Astrocyte (in vitro differentiated cells and primary cell): ENCODE results near the gene PPP2R5D.

Experiments used
- CTCF ChIP-seq: IDR thresholded peaks from 2 replicates; pipeline ENCODE4 v1.5.1; 2011; ENCODE audit warnings: low read depth, mild to moderate bottlenecking, inconsistent platforms, low read length, moderate library complexity; ENCODE audit not compliant: insufficient read depth
- EZH2 ChIP-seq: IDR thresholded peaks from 2 replicates; pipeline ENCODE4 v1.6.1; 2012; ENCODE audit warnings: mild to moderate bottlenecking, low read length, inconsistent platforms; ENCODE audit not compliant: insufficient read depth

DNA sequence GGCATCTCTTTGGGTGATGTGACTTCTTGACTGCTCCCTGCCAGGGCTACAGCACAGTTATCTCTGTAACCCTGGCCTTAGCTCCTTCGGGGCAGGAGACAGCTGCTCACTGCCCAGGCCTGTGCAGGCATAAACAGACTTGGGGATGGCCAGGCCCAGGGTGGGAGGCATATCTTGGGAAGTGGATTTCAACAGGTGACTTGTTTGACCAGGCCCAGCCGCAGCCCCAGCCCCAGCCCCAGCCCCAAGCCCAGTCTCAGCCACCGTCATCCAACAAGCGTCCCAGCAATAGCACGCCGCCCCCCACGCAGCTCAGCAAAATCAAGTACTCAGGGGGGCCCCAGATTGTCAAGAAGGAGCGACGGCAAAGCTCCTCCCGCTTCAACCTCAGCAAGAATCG is 21.9 kb downstream of the PPP2R5D start:
- no peak for TF ChIP-seq CTCF
- TF ChIP-seq EZH2 = no peak
